Immature natural killer cell (primary cell): ENCODE data around the gene RBBP6. TPM values are rescaled to one million over a fixed set of nuclear protein-coding genes. Genes with fewer than 3 reads are reported as not detected.
"Not testable (repeated sequence)": the region's sequence is repeated elsewhere in the genome, so short reads cannot be mapped to it uniquely, and the experiment has no call there.

Experiments used
- DNase-seq, 3 donors: peaks; one replicate each; pipeline ENCODE4 v3.0.0; 2022; ENCODE audit warnings: mixed read lengths in 1 of 3
- H3K27ac Mint-ChIP-seq, 6 donors: one replicate each; pipeline ENCODE4 v1.8.0; 2020; ENCODE audit warnings: mixed read lengths in 6 of 6, mild to moderate bottlenecking in 5 of 6, inconsistent platforms in 4 of 6, moderate library complexity in 3 of 6
- H3K27me3 Mint-ChIP-seq, 3 donors: one replicate each; pipeline ENCODE4 v1.8.0; 2020 to 2021; ENCODE audit warnings: low read depth in 3 of 3, mild to moderate bottlenecking in 3 of 3, mixed read lengths in 3 of 3, moderate library complexity in 3 of 3, inconsistent platforms in 1 of 3
- H3K36me3 Mint-ChIP-seq, 3 donors: one replicate each; pipeline ENCODE4 v1.8.0; 2020; ENCODE audit warnings: mixed read lengths in 3 of 3, inconsistent platforms in 2 of 3, mild to moderate bottlenecking in 2 of 3
- H3K4me1 Mint-ChIP-seq, 2 donors: one replicate each; pipeline ENCODE4 v1.8.0; 2020; ENCODE audit warnings: inconsistent platforms in 2 of 2, mild to moderate bottlenecking in 2 of 2, mixed read lengths in 2 of 2, moderate library complexity in 1 of 2
- H3K4me3 Mint-ChIP-seq, 5 donors: one replicate each; pipeline ENCODE4 v1.8.0; 2020; ENCODE audit warnings: mild to moderate bottlenecking in 5 of 5, mixed read lengths in 5 of 5, inconsistent platforms in 3 of 5, moderate library complexity in 3 of 5
- H3K9me3 Mint-ChIP-seq, 6 donors: one replicate each; pipeline ENCODE4 v1.8.0; 2020; ENCODE audit warnings: mild to moderate bottlenecking in 6 of 6, mixed read lengths in 6 of 6, inconsistent platforms in 4 of 6, moderate library complexity in 3 of 6
- polyA plus RNA-seq, 3 donors: library from polyadenylated mRNA; unstranded; fragments of 300-500 nt; fragmentation: Illumina TruSeq; gene quantifications; one replicate each; pipeline ENCODE4 v1.2.3, GENCODE V29; 2021

RBBP6 gene
- polyA plus RNA-seq, 3 donors from 2014 or later = 16.2 to 31.7 (median 27.6) TPM

- Mint-ChIP-seq H3K27me3 (peaks cover 13 to 27% (median 16%) of the 10 kb centered on the region in 3 donors), H3K27ac (no peak overlapping the region), H3K4me3 (no peak overlapping the region), H3K36me3 (no peaks in the 10 kb centered on the region), H3K9me3 (no peaks in the 10 kb centered on the region), H3K4me1 (no peaks in the 10 kb centered on the region)
- no peak for DNase-seq
Observed at GRCh38 chr16:24609740-24610415, 70.5 kb downstream of the RBBP6 start.

- Mint-ChIP-seq H3K36me3 (no peaks in the 10 kb centered on the region), H3K9me3 (no peaks in the 10 kb centered on the region), H3K4me1 (no peaks in the 10 kb centered on the region), H3K27me3 (peaks cover 15 to 27% (median 16%) of the 10 kb centered on the region in 3 donors), H3K27ac (no peak overlapping the region), H3K4me3 (no peak overlapping the region)
- DNase-seq = no peak
Observed at GRCh38 chr16:24610416-24610755, 71.0 kb downstream of the RBBP6 start.

- Mint-ChIP-seq H3K27ac (no peak overlapping the region), H3K9me3 (no peaks in the 10 kb centered on the region), H3K27me3 (peaks cover 16 to 25% (median 16%) of the 10 kb centered on the region in 3 donors), H3K4me1 (no peaks in the 10 kb centered on the region), H3K36me3 (no peaks in the 10 kb centered on the region), H3K4me3 (no peak overlapping the region)
- no peak for DNase-seq
Observed at GRCh38 chr16:24611310-24611709, 71.9 kb downstream of the RBBP6 start.

- Mint-ChIP-seq H3K9me3 (no peaks in the 10 kb centered on the region), H3K4me1 (no peaks in the 10 kb centered on the region), H3K36me3 (no peaks in the 10 kb centered on the region), H3K4me3 (no peak overlapping the region), H3K27me3 (peaks cover 11 to 24% (median 16%) of the 10 kb centered on the region in 3 donors), H3K27ac (peak overlapping the region in 1 of 6 donors; percentile 34)
- DNase-seq = no peak
Observed at GRCh38 chr16:24612656-24613055, 73.3 kb downstream of the RBBP6 start.

GRCh38 chr16:24613267-24613666, 73.9 kb downstream of the RBBP6 start:
- not testable (repeated sequence) for H3K9me3 Mint-ChIP-seq, H3K27ac Mint-ChIP-seq
- peaks cover 11 to 21% (median 14%) of the 10 kb centered on the region in 3 donors for H3K27me3 Mint-ChIP-seq

GRCh38 chr16:24617502-24617901, 78.1 kb downstream of the RBBP6 start:
- H3K27me3 Mint-ChIP-seq = peaks cover 0 to 5% (median 5%) of the 10 kb centered on the region in 3 donors

More at GRCh38 chr16:24613267-24613666, 73.9 kb downstream of the RBBP6 start:
- not testable (repeated sequence) for H3K4me1 Mint-ChIP-seq, DNase-seq, H3K36me3 Mint-ChIP-seq, H3K4me3 Mint-ChIP-seq

More at GRCh38 chr16:24617502-24617901, 78.1 kb downstream of the RBBP6 start:
- Mint-ChIP-seq H3K27ac (no peak overlapping the region), H3K4me3 (no peak overlapping the region), H3K4me1 (no peaks in the 10 kb centered on the region), H3K9me3 (no peaks in the 10 kb centered on the region), H3K36me3 (no peaks in the 10 kb centered on the region)
- DNase-seq = no peak

Other genes with a start within 250 kb of the RBBP6 start
- gene TNRC6A, start 190.1 kb downstream of the RBBP6 start, polyA plus RNA-seq = 10 to 100 TPM in 1 of 3 donors, 1 to 10 TPM in 2; 3.6 to 10.1 (median 3.9) TPM